Esophagus muscularis mucosa (tissue), 4 donors: Measurements from ENCODE around the gene PEAK3. TPM values are rescaled to one million over a fixed set of nuclear protein-coding genes. Genes with fewer than 3 reads are reported as not detected.
A peak's percentile ranks its signal among the peaks of the same experiment; 100 is the strongest.

Experiments
- DNase-seq: peaks from one replicate; pipeline ENCODE4 v3.0.0-alpha.2; 2017; ENCODE audit errors: extremely low spot score
- H3K27ac ChIP-seq, 4 donors: fragments of 200-600 bp; sonication (generic); replicated peaks in 1 of 4; 1 replicate in 3 of 4; 2 replicates in 1 of 4; pipeline ENCODE4 v1.5.1; 2016 to 2019; ENCODE audit warnings: mild to moderate bottlenecking in 1 of 4
- H3K27me3 ChIP-seq, 4 donors: fragments of 200-600 bp; sonication (generic); one replicate each; pipeline versions ENCODE4 v1.5.1 to v1.6.0; 2016 to 2019
- H3K36me3 ChIP-seq, 4 donors: fragments of 200-600 bp; sonication (generic); one replicate each; pipeline ENCODE4 v1.5.1; 2016 to 2019
- H3K4me1 ChIP-seq, 4 donors: fragments of 200-600 bp; sonication (generic); one replicate each; pipeline ENCODE4 v1.5.1; 2016 to 2019
- H3K4me3 ChIP-seq, 4 donors: fragments of 200-600 bp; sonication (generic); 1 replicate in 2 of 4; 2 replicates in 2 of 4; pipeline ENCODE4 v1.5.1; 2016 to 2019; ENCODE audit warnings: mild to moderate bottlenecking in 4 of 4, moderate library complexity in 1 of 4
- H3K9me3 ChIP-seq, 4 donors: fragments of 200-600 bp; sonication (generic); 1 replicate in 3 of 4; 2 replicates in 1 of 4; pipeline ENCODE4 v1.5.1; 2016 to 2019
- EP300 ChIP-seq: sonication (generic); formaldehyde crosslinking; IDR thresholded peaks from one replicate; pipeline ENCODE4 v1.6.1; 2017; ENCODE audit warnings: antibody characterized with exemption
- POLR2A ChIP-seq: fragments of 450-650 bp; IDR thresholded peaks from one replicate; pipeline ENCODE4 v1.6.1; 2017; ENCODE audit warnings: antibody characterized with exemption, moderate library complexity, mild to moderate bottlenecking, low read depth
- POLR2AphosphoS5 ChIP-seq, 2 donors: sonication (generic); formaldehyde crosslinking; IDR thresholded peaks; one replicate each; pipeline ENCODE4 v1.6.1; 2017; ENCODE audit warnings: antibody characterized with exemption in 2 of 2
- whole genome bisulfite sequencing: methylation state at CpG from one replicate; pipeline ENCODE4 v1.1.5; 2018; 5-methylcytosine and 5-hydroxymethylcytosine counted together
- intact Hi-C: fragments of 100-400 bp; cut with DNase I; formaldehyde crosslinking; loops from one replicate; pipeline ENCODE4 v1.15.1; 2023
- total RNA-seq, 4 donors: library from RNA; depleted of rRNA; stranded (reverse); fragments of >200 nt; gene quantifications; one replicate each; pipeline versions ENCODE4 v1.1.0 to v1.2.1, GENCODE V29; 2016
- TF ChIP-seq, protein P1 (sequence below), 3 experiments: fragments of 200-600 bp in 2 of 3; fragments of 450-650 bp in 1 of 3; sonication (generic) in 2 of 3; IDR thresholded peaks; one replicate each; pipeline ENCODE4 v1.5.1; 2017 to 2019; ENCODE audit warnings: antibody characterized with exemption in 3 of 3, mild to moderate bottlenecking in 2 of 3, moderate library complexity in 1 of 3

Gene PEAK3
- total RNA-seq, 4 donors from 2014 or later = 0.78 to 2.3 (median 1.3) TPM

DNA sequence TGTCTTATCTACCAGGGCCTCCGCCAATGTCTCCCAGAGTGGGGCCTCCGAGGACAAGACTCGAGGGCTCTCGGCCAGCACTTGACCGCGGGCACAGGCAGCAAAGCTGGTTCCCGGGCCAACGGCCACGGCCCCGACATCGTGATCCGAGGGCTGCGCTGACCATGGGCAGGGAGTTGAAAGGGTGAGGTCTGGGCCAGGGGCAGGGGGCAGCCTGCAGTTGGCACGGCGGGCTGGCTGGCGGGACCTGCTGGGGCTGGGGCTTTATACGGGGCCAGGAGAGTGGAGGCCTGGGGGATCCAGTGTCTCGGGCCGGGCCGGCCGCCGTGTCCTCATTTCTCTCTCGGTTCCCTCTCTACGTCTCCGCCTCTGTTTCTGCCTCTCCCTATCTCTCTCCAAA, 35.8 kb upstream of the PEAK3 start:
- H3K27ac ChIP-seq = no peak overlapping the region
- peaks cover 0 to 7% (median 3%) of the 10 kb centered on the region in 4 donors for H3K4me1 ChIP-seq
- H3K9me3 ChIP-seq = peaks cover 0 to 14% (median 9%) of the 10 kb centered on the region in 4 donors
- peaks cover 0 to 18% (median 17%) of the 10 kb centered on the region in 4 donors for H3K36me3 ChIP-seq
- intact Hi-C loops = no loop called here
- TF ChIP-seq POLR2AphosphoS5 (IDR thresholded peaks at IDR 0.05) (no peak), EP300 (no peak), POLR2A (no peak)
- TF ChIP-seq, protein P1, sequence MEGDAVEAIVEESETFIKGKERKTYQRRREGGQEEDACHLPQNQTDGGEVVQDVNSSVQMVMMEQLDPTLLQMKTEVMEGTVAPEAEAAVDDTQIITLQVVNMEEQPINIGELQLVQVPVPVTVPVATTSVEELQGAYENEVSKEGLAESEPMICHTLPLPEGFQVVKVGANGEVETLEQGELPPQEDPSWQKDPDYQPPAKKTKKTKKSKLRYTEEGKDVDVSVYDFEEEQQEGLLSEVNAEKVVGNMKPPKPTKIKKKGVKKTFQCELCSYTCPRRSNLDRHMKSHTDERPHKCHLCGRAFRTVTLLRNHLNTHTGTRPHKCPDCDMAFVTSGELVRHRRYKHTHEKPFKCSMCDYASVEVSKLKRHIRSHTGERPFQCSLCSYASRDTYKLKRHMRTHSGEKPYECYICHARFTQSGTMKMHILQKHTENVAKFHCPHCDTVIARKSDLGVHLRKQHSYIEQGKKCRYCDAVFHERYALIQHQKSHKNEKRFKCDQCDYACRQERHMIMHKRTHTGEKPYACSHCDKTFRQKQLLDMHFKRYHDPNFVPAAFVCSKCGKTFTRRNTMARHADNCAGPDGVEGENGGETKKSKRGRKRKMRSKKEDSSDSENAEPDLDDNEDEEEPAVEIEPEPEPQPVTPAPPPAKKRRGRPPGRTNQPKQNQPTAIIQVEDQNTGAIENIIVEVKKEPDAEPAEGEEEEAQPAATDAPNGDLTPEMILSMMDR (IDR thresholded peaks at IDR 0.05) = no peak
- H3K27me3 ChIP-seq = peaks cover 0 to 13% (median 5%) of the 10 kb centered on the region in 4 donors
- 90% methylated on average over 18 of the region's 25 CpGs for WGBS
- no peak overlapping the region for H3K4me3 ChIP-seq
- no peak for DNase-seq

DNA sequence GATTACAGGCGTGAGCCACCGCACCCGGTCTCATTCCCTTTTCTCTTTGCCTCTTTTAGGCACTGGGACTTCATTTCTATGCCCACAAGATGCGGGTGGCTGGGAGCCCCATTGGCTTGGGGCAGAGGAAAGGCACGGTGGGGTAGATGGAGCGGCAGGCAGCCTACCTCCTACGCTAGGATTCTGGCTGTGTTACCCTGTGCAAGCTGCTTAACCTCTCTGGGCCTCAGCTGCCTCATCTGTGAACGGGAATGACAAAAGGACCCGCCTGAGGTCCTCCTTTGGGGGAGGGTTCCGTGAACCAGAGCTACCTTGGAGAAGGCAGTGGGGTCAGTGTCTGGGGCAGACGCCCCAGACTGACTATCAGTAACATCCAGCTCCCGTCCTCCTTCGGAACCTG, 35.3 kb upstream of the PEAK3 start:
- H3K27ac ChIP-seq = no peak overlapping the region
- peaks cover 0 to 18% (median 10%) of the 10 kb centered on the region in 4 donors for H3K27me3 ChIP-seq
- H3K36me3 ChIP-seq = peaks cover 0 to 14% (median 13%) of the 10 kb centered on the region in 4 donors
- peaks cover 0 to 14% (median 9%) of the 10 kb centered on the region in 4 donors for H3K9me3 ChIP-seq
- peaks cover 0 to 7% (median 3%) of the 10 kb centered on the region in 4 donors for H3K4me1 ChIP-seq
- intact Hi-C loops = no loop called here
- 89% methylated on average over 13 of the region's 13 CpGs for WGBS
- TF ChIP-seq, protein P1 (IDR thresholded peaks at IDR 0.05) = no peak
- TF ChIP-seq POLR2AphosphoS5 (IDR thresholded peaks at IDR 0.05) = no peak
- no peak for TF ChIP-seq POLR2A
- TF ChIP-seq EP300 = no peak
- H3K4me3 ChIP-seq = no peak overlapping the region
- no peak for DNase-seq

DNA sequence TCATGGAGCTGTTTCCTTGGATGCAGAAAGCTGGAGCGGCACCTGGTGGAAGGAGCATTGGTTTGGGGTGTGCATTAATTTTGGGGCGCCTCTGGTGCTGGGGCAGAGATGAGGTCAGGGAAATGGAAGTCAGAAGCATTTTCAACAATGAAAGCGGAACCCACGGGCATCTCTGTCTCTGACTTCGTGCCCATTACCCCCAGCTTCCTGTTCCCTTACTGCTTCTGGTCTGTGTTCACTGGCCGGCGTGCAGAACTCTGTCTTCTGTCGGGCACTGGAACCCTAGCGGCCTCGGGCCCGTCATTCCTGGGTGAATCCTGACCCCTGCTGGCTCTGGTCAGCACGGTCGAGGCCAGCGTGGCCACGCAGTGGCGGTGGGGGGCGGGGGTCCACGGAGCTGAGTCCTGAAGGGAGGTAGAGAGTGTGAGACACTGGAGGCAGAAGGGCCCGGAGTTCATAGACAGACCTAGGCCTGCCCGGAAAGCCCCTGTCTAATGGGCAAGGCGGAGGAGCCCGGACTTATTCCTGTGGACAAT, 33.9 kb upstream of the PEAK3 start:
- TF ChIP-seq, protein P1 (IDR thresholded peaks at IDR 0.05) = peak; percentile 39 to 63 (median 49)
- no peak for TF ChIP-seq POLR2A
- no peak for TF ChIP-seq EP300
- TF ChIP-seq POLR2AphosphoS5 (IDR thresholded peaks at IDR 0.05) = peak in 1 of 2 donors; percentile 13
- H3K4me1 ChIP-seq = peaks cover 0 to 7% (median 3%) of the 10 kb centered on the region in 4 donors
- H3K27ac ChIP-seq = no peak overlapping the region
- peak; percentile 94 for DNase-seq
- no peaks in the 10 kb centered on the region for H3K36me3 ChIP-seq
- H3K27me3 ChIP-seq = peaks cover 0 to 32% (median 13%) of the 10 kb centered on the region in 4 donors
- 52% methylated on average over 12 of the region's 22 CpGs for WGBS
- intact Hi-C loops = no loop called here
- H3K9me3 ChIP-seq = peaks cover 0 to 14% (median 9%) of the 10 kb centered on the region in 4 donors
- no peak overlapping the region for H3K4me3 ChIP-seq

DNA sequence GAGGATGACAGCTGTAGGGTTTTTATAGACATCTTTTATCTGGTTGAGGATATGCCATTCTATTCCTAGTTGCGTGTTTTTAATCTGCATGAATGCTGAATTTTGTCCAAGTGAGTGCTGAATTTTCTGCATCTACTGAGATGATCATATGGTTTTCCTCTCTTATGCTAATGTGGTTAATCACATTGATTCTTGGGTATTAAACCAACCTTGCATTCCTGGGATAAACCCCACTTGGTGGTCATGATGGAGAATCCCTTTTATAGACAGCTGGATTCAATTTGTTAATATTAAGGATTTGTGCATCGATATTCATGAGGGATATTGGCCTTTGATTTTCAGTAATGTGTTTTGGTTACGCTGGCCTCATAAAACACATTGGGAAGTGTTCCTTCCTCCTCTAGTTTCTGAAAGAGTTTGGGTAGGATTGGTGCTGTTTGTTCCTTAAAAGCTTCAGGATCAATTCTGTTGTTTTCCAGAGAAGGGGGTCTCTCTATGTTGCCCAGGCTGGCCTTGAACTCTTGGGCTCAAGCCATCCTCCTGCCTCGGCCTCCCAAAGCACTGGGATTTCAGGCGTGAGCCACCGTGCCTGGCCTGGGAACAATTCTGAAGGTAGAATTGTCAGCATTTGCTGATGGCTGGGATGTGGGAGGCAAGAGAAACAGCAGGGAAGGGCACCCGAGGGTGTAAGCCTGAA, 33.3 kb upstream of the PEAK3 start:
- peaks cover 0 to 7% (median 3%) of the 10 kb centered on the region in 4 donors for H3K4me1 ChIP-seq
- no peak overlapping the region for H3K4me3 ChIP-seq
- H3K27me3 ChIP-seq = peaks cover 0 to 38% (median 13%) of the 10 kb centered on the region in 4 donors
- WGBS = 88% methylated on average over 7 of the region's 7 CpGs
- no peaks in the 10 kb centered on the region for H3K36me3 ChIP-seq
- TF ChIP-seq POLR2A (no peak), POLR2AphosphoS5 (IDR thresholded peaks at IDR 0.05) (no peak), EP300 (no peak)
- TF ChIP-seq, protein P1 (IDR thresholded peaks at IDR 0.05) = no peak
- intact Hi-C loops = no loop called here
- peaks cover 0 to 14% (median 9%) of the 10 kb centered on the region in 4 donors for H3K9me3 ChIP-seq
- DNase-seq = no peak
- H3K27ac ChIP-seq = no peak overlapping the region
